KMS-11 (cell line): ENCODE measurements around the gene MT1A.

Experiments used
- H2AFZ ChIP-seq: fragments of 200-600 bp; sonication (generic); 2 replicates; pipeline ENCODE4 v1.6.1; 2016; ENCODE audit warnings: antibody characterized with exemption, mixed run types, low read depth
- H3K27ac ChIP-seq: fragments of 200-600 bp; sonication (generic); 2 replicates; pipeline ENCODE4 v1.6.1; 2016; ENCODE audit warnings: mild to moderate bottlenecking, mixed run types
- H3K27me3 ChIP-seq: fragments of 200-600 bp; sonication (generic); 2 replicates; pipeline ENCODE4 v1.6.1; 2017; ENCODE audit warnings: mild to moderate bottlenecking, low read depth, mixed run types, moderate library complexity; ENCODE audit not compliant: insufficient read depth
- H3K36me3 ChIP-seq: fragments of 200-600 bp; sonication (generic); 2 replicates; pipeline ENCODE4 v1.6.1; 2017; ENCODE audit warnings: mild to moderate bottlenecking, mixed run types; ENCODE audit not compliant: insufficient read depth
- H3K4me1 ChIP-seq: fragments of 200-600 bp; sonication (generic); 2 replicates; pipeline ENCODE4 v1.6.1; 2016; ENCODE audit warnings: mild to moderate bottlenecking, low read depth, mixed run types; ENCODE audit not compliant: poor library complexity, severe bottlenecking
- H3K4me2 ChIP-seq: fragments of 200-600 bp; sonication (generic); 2 replicates; pipeline ENCODE4 v1.7.0; 2016; ENCODE audit warnings: mild to moderate bottlenecking, mixed run types
- H3K4me3 ChIP-seq: fragments of 200-600 bp; sonication (generic); IDR thresholded peaks from 2 replicates; pipeline ENCODE4 v1.6.1; 2017; ENCODE audit warnings: low read depth, low read length, mixed read lengths; ENCODE audit not compliant: insufficient read depth
- H3K79me2 ChIP-seq: fragments of 200-600 bp; sonication (generic); 2 replicates; pipeline ENCODE4 v1.6.1; 2016; ENCODE audit warnings: low read depth, mixed run types; ENCODE audit not compliant: insufficient read depth
- H3K9ac ChIP-seq: fragments of 200-600 bp; sonication (generic); 2 replicates; pipeline ENCODE4 v1.6.1; 2016; ENCODE audit warnings: mild to moderate bottlenecking, mixed run types
- H4K20me1 ChIP-seq: fragments of 200-600 bp; sonication (generic); 2 replicates; pipeline ENCODE4 v1.6.1; 2016; ENCODE audit warnings: mild to moderate bottlenecking, mixed run types; ENCODE audit not compliant: insufficient read depth
- TF ChIP-seq, protein P1 (sequence below): fragments of 200-600 bp; sonication (generic); conservative IDR thresholded peaks from 2 replicates; pipeline ENCODE4 v1.6.1; 2017; ENCODE audit warnings: low read depth, mild to moderate bottlenecking, antibody characterized with exemption, low read length, moderate library complexity, mixed read lengths

Gene MT1A

DNA sequence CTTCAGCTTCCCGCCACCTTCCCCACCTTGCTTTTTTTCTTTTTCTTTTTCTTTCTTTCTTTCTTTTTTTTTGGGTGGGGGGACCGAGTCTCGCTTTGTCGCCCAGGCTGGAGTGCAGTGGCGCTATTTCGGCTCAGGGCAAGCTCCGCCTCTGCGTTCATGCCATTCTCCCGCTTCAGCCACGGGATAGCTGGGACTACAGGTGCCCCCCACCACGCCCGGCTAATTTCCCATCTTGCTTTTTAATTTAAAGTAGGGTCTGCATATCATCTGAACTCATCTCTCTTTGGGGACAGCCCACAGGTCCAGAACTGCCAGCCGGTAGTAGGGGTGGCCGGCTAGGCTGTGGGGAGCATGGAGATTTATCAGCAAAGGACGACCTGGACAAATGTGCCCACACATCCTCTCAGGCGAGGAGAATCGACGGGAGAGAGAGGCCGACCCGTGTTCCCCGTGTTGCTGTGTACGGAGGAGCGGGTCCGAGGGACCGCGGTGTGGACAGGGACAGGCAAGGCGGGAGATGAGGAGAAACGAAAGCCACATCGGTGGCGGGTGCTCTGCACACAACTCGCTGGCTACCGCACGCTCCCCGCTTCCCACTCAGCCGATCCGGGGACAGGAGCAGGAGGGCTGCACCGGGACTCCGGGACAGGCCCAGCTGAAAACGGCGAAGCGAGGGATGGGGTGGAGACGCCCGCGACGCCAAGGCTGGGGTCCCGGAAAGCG, 3.6 kb upstream of the MT1A start:
- H2AFZ ChIP-seq, result no peak overlapping the region
- H3K27me3 ChIP-seq, result peaks cover 6% of the 10 kb centered on the region; the same call in 1 of the 2 replicates

GRCh38 chr16:56635441-56635967, 3.0 kb upstream of the MT1A start:
- Histone ChIP-seq H3K4me1 (no peaks in the 10 kb centered on the region), H3K27ac (no peak overlapping the region), H3K4me3 (no peak overlapping the region), H3K36me3 (no peaks in the 10 kb centered on the region), H3K4me2 (no peak overlapping the region), H3K9ac (no peak overlapping the region), H3K79me2 (no peaks in the 10 kb centered on the region), H3K27me3 (peaks cover 6% of the 10 kb centered on the region; the same call in 1 of the 2 replicates), H4K20me1 (no peaks in the 10 kb centered on the region), H2AFZ (no peak overlapping the region)
- TF ChIP-seq, protein P1, sequence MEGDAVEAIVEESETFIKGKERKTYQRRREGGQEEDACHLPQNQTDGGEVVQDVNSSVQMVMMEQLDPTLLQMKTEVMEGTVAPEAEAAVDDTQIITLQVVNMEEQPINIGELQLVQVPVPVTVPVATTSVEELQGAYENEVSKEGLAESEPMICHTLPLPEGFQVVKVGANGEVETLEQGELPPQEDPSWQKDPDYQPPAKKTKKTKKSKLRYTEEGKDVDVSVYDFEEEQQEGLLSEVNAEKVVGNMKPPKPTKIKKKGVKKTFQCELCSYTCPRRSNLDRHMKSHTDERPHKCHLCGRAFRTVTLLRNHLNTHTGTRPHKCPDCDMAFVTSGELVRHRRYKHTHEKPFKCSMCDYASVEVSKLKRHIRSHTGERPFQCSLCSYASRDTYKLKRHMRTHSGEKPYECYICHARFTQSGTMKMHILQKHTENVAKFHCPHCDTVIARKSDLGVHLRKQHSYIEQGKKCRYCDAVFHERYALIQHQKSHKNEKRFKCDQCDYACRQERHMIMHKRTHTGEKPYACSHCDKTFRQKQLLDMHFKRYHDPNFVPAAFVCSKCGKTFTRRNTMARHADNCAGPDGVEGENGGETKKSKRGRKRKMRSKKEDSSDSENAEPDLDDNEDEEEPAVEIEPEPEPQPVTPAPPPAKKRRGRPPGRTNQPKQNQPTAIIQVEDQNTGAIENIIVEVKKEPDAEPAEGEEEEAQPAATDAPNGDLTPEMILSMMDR, result no peak

More for the DNA sequence above, 3.6 kb upstream of the MT1A start:
- TF ChIP-seq, protein P1, result no peak
- Histone ChIP-seq H3K27ac (no peak overlapping the region), H3K4me1 (no peaks in the 10 kb centered on the region), H4K20me1 (no peaks in the 10 kb centered on the region), H3K79me2 (no peaks in the 10 kb centered on the region), H3K4me3 (no peak overlapping the region), H3K36me3 (no peaks in the 10 kb centered on the region), H3K4me2 (no peak overlapping the region), H3K9ac (no peak overlapping the region)

- no peak overlapping the region for H3K4me2 ChIP-seq
- H3K27ac ChIP-seq, result no peak overlapping the region
- H3K9ac ChIP-seq, result no peak overlapping the region
- no peaks in the 10 kb centered on the region for H3K4me1 ChIP-seq
- no peak overlapping the region for H3K4me3 ChIP-seq
- H3K79me2 ChIP-seq, result no peaks in the 10 kb centered on the region
- H3K36me3 ChIP-seq, result no peaks in the 10 kb centered on the region
- TF ChIP-seq, protein P1, result no peak
- H4K20me1 ChIP-seq, result no peaks in the 10 kb centered on the region
- H3K27me3 ChIP-seq, result peaks cover 6% of the 10 kb centered on the region; the same call in 1 of the 2 replicates
- H2AFZ ChIP-seq, result no peak overlapping the region
Measured at GRCh38 chr16:56636616-56637413, 1.7 kb upstream of the MT1A start.

- Histone ChIP-seq H3K4me3 (no peak overlapping the region), H3K27me3 (peaks cover 6% of the 10 kb centered on the region; the same call in 1 of the 2 replicates), H4K20me1 (no peaks in the 10 kb centered on the region), H3K4me1 (peaks cover 6% of the 10 kb centered on the region), H3K36me3 (no peaks in the 10 kb centered on the region), H2AFZ (no peak overlapping the region), H3K27ac (no peak overlapping the region), H3K79me2 (no peaks in the 10 kb centered on the region), H3K4me2 (no peak overlapping the region), H3K9ac (no peak overlapping the region)
- TF ChIP-seq, protein P1, result no peak
Measured at GRCh38 chr16:56639045-56639444, 579 bp downstream of the MT1A start.
